DOHH2 (cell line): ENCODE results near the gene PTPRN2.

Experiments
- CTCF ChIP-seq: fragments of 200-600 bp; sonication (generic); IDR thresholded peaks from one replicate; pipeline ENCODE4 v1.5.1; 2014; ENCODE audit warnings: antibody characterized with exemption, mild to moderate bottlenecking, low read depth, low read length; ENCODE audit not compliant: poor library complexity, severe bottlenecking
- EZH2phosphoT487 ChIP-seq: fragments of 200-600 bp; sonication (generic); IDR thresholded peaks from 2 replicates; pipeline ENCODE4 v1.6.1; 2017; ENCODE audit warnings: borderline replicate concordance, mild to moderate bottlenecking, antibody characterized with exemption, low read length, moderate library complexity, mixed read lengths

GRCh38 chr7:158526531-158526930, 61.1 kb downstream of the PTPRN2 start:
- no peak for TF ChIP-seq CTCF
- no peak for TF ChIP-seq EZH2phosphoT487
